Heart left ventricle (tissue), 16 donors: ENCODE data around the gene PLK5. TPM values are rescaled to one million over a fixed set of nuclear protein-coding genes. Genes with fewer than 3 reads are reported as not detected.
A peak's percentile ranks its signal among the peaks of the same experiment; 100 is the strongest.

Experiments used
- ATAC-seq, 4 donors: fragments of 200-7000 bp; cut with Tn5 transposase; one replicate each; pipeline ENCODE4 v1.9.1; 2020 to 2022; ENCODE audit warnings: moderate library complexity in 4 of 4, mild to moderate bottlenecking in 3 of 4, moderate number of reproducible peaks in 1 of 4
- DNase-seq, 5 donors: peaks; one replicate each; pipeline ENCODE4 v3.0.0-alpha.2; 2020
- H3K27ac ChIP-seq, 12 donors: fragments of 200-600 bp; sonication (generic) in 4 of 12; one replicate each; pipeline versions ENCODE4 v1.5.0 to v1.8.0; 2016 to 2022; ENCODE audit warnings: mild to moderate bottlenecking in 2 of 12
- H3K27me3 ChIP-seq, 9 donors: fragments of 200-600 bp; sonication (generic) in 2 of 9; one replicate each; pipeline versions ENCODE4 v1.5.1 to v1.8.0; 2016 to 2022; ENCODE audit warnings: mild to moderate bottlenecking in 3 of 9
- H3K36me3 ChIP-seq, 9 donors: fragments of 200-600 bp; sonication (generic) in 2 of 9; one replicate each; pipeline versions ENCODE4 v1.5.0 to v1.8.0; 2018 to 2022; ENCODE audit warnings: mild to moderate bottlenecking in 2 of 9
- H3K4me1 ChIP-seq, 12 donors: fragments of 200-600 bp; sonication (generic) in 4 of 12; one replicate each; pipeline versions ENCODE4 v1.5.0 to v1.8.0; 2016 to 2022; ENCODE audit warnings: mild to moderate bottlenecking in 3 of 12
- H3K4me3 ChIP-seq, 12 donors: fragments of 200-600 bp; sonication (generic) in 4 of 12; one replicate each; pipeline versions ENCODE4 v1.5.0 to v1.8.0; 2017 to 2022; ENCODE audit warnings: mild to moderate bottlenecking in 9 of 12, moderate library complexity in 4 of 12
- H3K9me3 ChIP-seq, 12 donors: fragments of 200-600 bp; sonication (generic) in 4 of 12; one replicate each; pipeline versions ENCODE4 v1.5.0 to v1.8.0; 2016 to 2022; ENCODE audit warnings: mild to moderate bottlenecking in 1 of 12
- POLR2A ChIP-seq, 2 donors: fragments of 450-650 bp; IDR thresholded peaks; one replicate each; pipeline ENCODE4 v1.6.1; 2017; ENCODE audit warnings: antibody characterized with exemption in 2 of 2, mild to moderate bottlenecking in 2 of 2, moderate library complexity in 2 of 2
- whole genome bisulfite sequencing, 4 donors: extraction: QIAGEN DNeasy Blood & Tissue Kit in 2 of 4; methylation state at CpG; one replicate each; pipeline versions ENCODE4 v1.1.5 to v1.1.7; 2013 to 2018; 5-methylcytosine and 5-hydroxymethylcytosine counted together
- intact Hi-C, 10 donors: fragments of 100-400 bp; cut with DNase I; formaldehyde crosslinking; loops; one replicate each; pipeline versions ENCODE4 v1.11.1 to v1.14.2; 2022
- polyA plus RNA-seq, 2 donors: library from polyadenylated mRNA; stranded (reverse); fragments of 200-250 nt; gene quantifications; one replicate each; pipeline ENCODE4 v1.2.3, GENCODE V29; 2013
- total RNA-seq, 9 donors: library from RNA; depleted of rRNA in 2 of 9; stranded (reverse); fragments of >200 nt in 2 of 9; fragmentation: NEBNext Ultra II Directional in 3 of 9; extraction: Animal tissue kit (Norgen Biotek cat#: 25700) in 3 of 9; gene quantifications; one replicate each; pipeline versions ENCODE4 v1.1.0 to v1.2.4, GENCODE V29; 2016 to 2023
- TF ChIP-seq, protein P1 (sequence below), 12 donors: fragments of 200-600 bp; sonication (generic) in 4 of 12; IDR thresholded peaks; one replicate each; pipeline versions ENCODE4 v1.5.0 to v1.8.0; 2018 to 2022; ENCODE audit warnings: antibody characterized with exemption in 12 of 12, mild to moderate bottlenecking in 5 of 12
- donor health status: ischemic (EF 13 %, LVEDD 7.1; RV severe dilation, severe dysfunction).
- donor health status: healthy with polysubstance abuse.
- donor health status: DM: no; HTN: yes; CAD: no.
- donor health status: DM: no; HTN: no; CAD: no.
- donor health status: ischemic (EF 25% LVEDD 6.9; RV normal size, moderate dysfunction).
- donor health status: ischemic (EF 25% LVEDD 5.7; RV mildly dilated, moderate dysfunction).
- donor health status: healthy.
- donor health status: DM: yes; HTN: yes; CAD: no.
- donor health status: ischemic (EF 35%, LVEDD 5.7; RV mildly dilated, moderate dysfunction).
- donor health status: nonischemic (EF 11% LVEDD 7.7; RV severe dilation, severe dysfunction).
- donor health status: DM: yes; HTN: yes; CAD: no.
- donor health status: PGD.
- donor health status: ischemic (EF 29% LVEDD 5.4; RV normal size, mild dysfunction).
- donor health status: nonischemic (EF 23%, LVEDD 6.1; RV moderate dilation, normal function).

The PLK5 gene
- total and polyA plus RNA-seq, 11 donors = 0.17 to 0.30 TPM; not detected in 9

DNA sequence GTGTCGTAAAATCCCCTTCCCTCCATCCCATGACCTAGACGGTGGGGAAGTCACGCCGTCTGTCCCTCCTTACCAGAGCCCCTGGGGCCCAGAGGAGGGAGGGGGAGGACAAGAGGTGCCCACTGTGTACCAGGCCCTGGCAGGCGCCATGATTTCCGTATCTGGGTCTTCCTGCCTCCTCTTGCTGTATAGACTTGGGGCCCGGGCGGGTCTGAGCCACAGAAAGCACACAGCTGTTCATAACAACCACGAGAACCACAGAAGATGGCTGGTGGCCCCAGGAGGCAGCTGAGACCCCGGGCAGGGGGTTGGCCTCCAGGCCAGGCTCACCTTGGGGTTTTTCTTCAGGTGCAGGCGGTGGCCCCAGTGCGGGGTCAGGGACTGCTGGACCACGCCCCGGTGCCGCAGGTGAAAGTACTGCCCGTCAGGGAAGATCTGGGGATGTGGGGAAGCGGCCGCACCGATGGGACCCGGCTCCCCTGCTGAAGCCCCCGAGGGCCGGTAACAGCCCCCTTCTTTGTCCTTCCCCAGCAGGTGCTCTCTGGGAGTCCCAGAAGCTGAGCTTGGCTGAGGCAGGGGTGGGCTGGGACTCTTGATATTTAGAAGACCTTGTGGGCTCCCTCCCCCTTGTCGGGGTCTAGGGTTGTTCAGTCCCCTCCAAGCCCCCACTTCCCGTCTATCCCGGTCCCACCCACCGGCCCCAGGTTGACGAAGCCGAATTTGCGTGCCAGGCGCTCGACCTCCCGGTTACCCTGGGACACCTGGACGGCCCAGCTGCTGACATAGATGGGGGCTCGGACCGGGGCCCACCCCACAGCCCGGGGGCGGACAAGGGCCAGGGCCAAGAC, 34.2 kb upstream of the PLK5 start:
- TF ChIP-seq POLR2A (IDR thresholded peaks at IDR 0.05) = peak in 1 of 2 donors; percentile 25
- TF ChIP-seq, protein P1, sequence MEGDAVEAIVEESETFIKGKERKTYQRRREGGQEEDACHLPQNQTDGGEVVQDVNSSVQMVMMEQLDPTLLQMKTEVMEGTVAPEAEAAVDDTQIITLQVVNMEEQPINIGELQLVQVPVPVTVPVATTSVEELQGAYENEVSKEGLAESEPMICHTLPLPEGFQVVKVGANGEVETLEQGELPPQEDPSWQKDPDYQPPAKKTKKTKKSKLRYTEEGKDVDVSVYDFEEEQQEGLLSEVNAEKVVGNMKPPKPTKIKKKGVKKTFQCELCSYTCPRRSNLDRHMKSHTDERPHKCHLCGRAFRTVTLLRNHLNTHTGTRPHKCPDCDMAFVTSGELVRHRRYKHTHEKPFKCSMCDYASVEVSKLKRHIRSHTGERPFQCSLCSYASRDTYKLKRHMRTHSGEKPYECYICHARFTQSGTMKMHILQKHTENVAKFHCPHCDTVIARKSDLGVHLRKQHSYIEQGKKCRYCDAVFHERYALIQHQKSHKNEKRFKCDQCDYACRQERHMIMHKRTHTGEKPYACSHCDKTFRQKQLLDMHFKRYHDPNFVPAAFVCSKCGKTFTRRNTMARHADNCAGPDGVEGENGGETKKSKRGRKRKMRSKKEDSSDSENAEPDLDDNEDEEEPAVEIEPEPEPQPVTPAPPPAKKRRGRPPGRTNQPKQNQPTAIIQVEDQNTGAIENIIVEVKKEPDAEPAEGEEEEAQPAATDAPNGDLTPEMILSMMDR (IDR thresholded peaks at IDR 0.05) = no peak
- 29 to 41% (median 36%) methylated on average over 23 to 37 of the region's 37 CpGs for WGBS, 4 donors
- no peaks in the 10 kb centered on the region for H3K36me3 ChIP-seq
- intact Hi-C loops = loop anchor here in 1 of 10 donors (1.0 to 2.0 kb wide), 2 partner anchors 10 to 163 kb away; partner anchors contain the start of genes C19orf25 and TCF3
- no peak for ATAC-seq
- peaks cover 3 to 29% (median 14%) of the 10 kb centered on the region in 12 donors for H3K4me1 ChIP-seq
- H3K27me3 ChIP-seq = peaks cover 0 to 13% (median 0%) of the 10 kb centered on the region in 9 donors
- peak overlapping the region; percentile 8 to 77 (median 58) for H3K4me3 ChIP-seq
- H3K9me3 ChIP-seq = no peaks in the 10 kb centered on the region
- peak overlapping the region in 11 of 12 donors; percentile 55 to 87 (median 78) for H3K27ac ChIP-seq
- peak in 2 of 5 donors; percentile 33 to 68 for DNase-seq

DNA sequence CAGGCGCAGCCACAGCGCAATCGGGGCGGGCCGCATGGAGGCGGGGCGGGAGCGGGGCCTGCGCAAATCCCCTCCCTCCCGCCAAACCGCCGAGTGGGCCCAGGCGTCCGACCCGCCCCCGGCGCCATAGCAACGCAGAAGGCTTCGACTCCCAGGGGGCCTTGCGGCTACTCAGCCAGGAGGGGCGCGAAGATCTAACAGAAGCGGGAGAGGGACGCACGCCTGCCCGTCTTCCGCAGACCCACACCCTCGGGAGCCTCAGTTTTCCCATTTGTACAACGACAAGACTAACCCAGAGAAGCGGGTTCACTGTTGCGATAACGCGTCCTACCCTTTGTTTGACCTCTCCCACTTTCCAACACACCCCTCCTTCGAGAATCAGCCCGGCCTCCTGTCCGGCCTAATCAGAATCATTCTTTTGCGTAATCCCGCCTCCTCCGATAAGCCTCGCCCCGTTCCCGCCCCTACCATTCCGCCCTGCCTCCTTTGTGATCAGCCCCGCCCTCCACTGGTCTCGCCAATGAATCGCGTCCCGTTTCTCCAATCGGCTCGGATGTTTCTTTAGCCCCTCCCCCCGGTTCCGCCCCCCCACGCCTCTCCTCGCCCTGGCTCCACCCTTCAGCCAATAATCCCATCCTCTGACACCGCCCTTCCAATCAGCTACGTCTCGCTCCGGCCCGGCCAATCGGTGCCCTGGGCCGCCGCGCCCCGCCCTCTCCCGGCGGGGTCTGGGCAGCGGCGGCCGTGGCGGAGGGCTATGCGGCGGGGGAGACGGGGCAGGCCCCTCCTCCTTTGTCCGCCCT, 33.4 kb upstream of the PLK5 start, which contains the start of gene PCSK4:
PCSK4 (minus strand) TSS at position 40 of the 803 bp plus-strand sequence; CDS start at position 36, 4 bp downstream.
- DNase-seq = peak; percentile 99
- peak within 1 kb of the TSS in 11 of 12 donors; percentile 55 to 87 (median 78) for H3K27ac ChIP-seq
- 0 to 1% (median 1%) methylated on average over 43 to 74 of the region's 74 CpGs for WGBS, 4 donors
- peaks cover 3 to 29% (median 14%) of the 10 kb centered on the region in 12 donors for H3K4me1 ChIP-seq
- TF ChIP-seq POLR2A (IDR thresholded peaks at IDR 0.05) = no peak
- TF ChIP-seq, protein P1 (IDR thresholded peaks at IDR 0.05) = no peak
- intact Hi-C loops = loop anchor here in 1 of 10 donors (1.0 to 2.0 kb wide), 2 partner anchors 11 to 162 kb away; partner anchors contain the start of genes C19orf25 and TCF3
- peak within 1 kb of the TSS; percentile 35 to 77 (median 60) for H3K4me3 ChIP-seq
- peaks cover 0 to 13% (median 0%) of the 10 kb centered on the region in 9 donors for H3K27me3 ChIP-seq
- no peaks in the 10 kb centered on the region for H3K36me3 ChIP-seq
- peak; percentile 93 to 96 (median 95) for ATAC-seq
- no peaks in the 10 kb centered on the region for H3K9me3 ChIP-seq

DNA sequence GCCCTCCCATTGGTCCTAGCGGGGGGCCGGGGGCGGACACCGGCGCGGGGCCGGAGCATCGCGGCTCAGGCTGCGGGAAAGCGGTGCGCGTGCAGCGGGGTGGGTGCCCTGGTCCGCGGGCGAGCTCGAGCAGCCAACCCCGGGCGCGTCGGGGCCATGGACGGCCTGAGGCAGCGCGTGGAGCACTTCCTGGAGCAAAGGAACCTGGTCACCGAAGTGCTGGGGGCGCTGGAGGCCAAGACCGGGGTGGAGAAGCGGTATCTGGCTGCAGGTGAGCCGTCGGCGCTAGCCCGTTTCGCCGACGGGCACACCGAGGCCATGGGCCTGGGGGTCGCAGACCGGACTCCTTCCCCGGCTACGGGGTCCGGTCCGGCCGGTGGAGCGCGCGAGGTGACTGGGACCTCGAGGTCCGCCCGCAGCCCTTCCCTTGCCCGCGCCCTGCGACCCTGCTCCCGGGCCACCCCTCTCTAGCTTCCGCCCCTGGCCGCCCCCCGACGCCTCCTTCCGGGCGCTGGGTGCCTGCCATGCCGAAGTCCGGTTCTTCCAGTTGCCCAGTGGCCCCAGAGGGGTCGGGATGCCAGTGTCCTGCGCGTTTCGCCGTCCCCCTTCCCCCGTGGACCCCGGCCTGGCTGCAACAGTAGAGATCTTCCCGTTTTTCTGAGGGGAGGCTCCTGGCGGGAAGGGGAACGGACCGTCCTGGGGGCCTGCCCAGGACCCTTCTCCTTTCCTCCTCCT, 32.6 kb upstream of the PLK5 start, which contains the start of gene REEP6:
REEP6 (plus strand) TSS at position 68 of the 735 bp plus-strand sequence; CDS start at position 157, 89 bp downstream.
- DNase-seq = peak in 1 of 5 donors; percentile 68
- Histone ChIP-seq H3K27me3 (peaks cover 0 to 13% (median 0%) of the 10 kb centered on the region in 9 donors), H3K9me3 (no peaks in the 10 kb centered on the region), H3K4me1 (peaks cover 3 to 29% (median 14%) of the 10 kb centered on the region in 12 donors), H3K27ac (peak within 1 kb of the TSS in 11 of 12 donors; percentile 55 to 87 (median 78)), H3K4me3 (peak within 1 kb of the TSS; percentile 35 to 77 (median 60)), H3K36me3 (no peaks in the 10 kb centered on the region)
- TF ChIP-seq, protein P1 (IDR thresholded peaks at IDR 0.05) = no peak
- peak in 1 of 2 donors; percentile 41 for TF ChIP-seq POLR2A (IDR thresholded peaks at IDR 0.05)
- 5 to 6% (median 5%) methylated on average over 29 to 73 of the region's 73 CpGs for WGBS, 4 donors
- intact Hi-C loops = loop anchor here in 1 of 10 donors (2.0 kb wide), 1 partner anchor 162 kb away; the partner anchor contains the start of gene TCF3
- no peak for ATAC-seq
